ENCODE data around the gene PTH2. TPM values are rescaled to one million over a fixed set of nuclear protein-coding genes. Genes with fewer than 3 reads are reported as not detected.

PTH2 gene
- total and polyA plus RNA-seq, 2 of the 8 experiments (the other 6 are each of a cell fraction or from before 2014, with no cell fraction given) = not detected

DNA sequence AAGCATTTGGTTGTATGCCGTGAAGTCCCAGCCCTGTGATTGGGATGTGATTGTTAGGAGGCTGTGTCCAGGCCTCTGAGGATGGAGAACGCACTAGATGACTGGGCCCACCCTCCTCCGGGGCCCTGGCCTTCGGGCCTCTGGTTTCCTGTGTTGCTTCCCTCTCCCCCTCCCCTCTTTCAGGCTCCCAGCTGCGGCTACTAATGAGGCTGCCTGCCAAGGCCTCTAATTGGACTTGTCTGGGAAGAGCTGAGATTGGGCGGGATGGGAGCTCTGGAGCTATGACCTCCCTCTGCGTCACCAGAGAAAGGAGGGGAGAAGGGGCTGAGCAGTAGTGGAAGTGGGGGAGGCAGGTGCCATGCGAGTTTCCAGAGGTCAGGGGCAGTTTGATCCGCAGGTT lies 9.9 kb downstream of the PTH2 start (continued):
- TF ChIP-seq CREB1 (IDR thresholded peaks at IDR 0.05) (no peak), SRF (IDR thresholded peaks at IDR 0.05; ENCODE audit: low read depth, low read length) (no peak), CHD1 (IDR thresholded peaks at IDR 0.05; ENCODE audit: low read depth, low read length) (no peak)
- TF ChIP-seq, protein P1, sequence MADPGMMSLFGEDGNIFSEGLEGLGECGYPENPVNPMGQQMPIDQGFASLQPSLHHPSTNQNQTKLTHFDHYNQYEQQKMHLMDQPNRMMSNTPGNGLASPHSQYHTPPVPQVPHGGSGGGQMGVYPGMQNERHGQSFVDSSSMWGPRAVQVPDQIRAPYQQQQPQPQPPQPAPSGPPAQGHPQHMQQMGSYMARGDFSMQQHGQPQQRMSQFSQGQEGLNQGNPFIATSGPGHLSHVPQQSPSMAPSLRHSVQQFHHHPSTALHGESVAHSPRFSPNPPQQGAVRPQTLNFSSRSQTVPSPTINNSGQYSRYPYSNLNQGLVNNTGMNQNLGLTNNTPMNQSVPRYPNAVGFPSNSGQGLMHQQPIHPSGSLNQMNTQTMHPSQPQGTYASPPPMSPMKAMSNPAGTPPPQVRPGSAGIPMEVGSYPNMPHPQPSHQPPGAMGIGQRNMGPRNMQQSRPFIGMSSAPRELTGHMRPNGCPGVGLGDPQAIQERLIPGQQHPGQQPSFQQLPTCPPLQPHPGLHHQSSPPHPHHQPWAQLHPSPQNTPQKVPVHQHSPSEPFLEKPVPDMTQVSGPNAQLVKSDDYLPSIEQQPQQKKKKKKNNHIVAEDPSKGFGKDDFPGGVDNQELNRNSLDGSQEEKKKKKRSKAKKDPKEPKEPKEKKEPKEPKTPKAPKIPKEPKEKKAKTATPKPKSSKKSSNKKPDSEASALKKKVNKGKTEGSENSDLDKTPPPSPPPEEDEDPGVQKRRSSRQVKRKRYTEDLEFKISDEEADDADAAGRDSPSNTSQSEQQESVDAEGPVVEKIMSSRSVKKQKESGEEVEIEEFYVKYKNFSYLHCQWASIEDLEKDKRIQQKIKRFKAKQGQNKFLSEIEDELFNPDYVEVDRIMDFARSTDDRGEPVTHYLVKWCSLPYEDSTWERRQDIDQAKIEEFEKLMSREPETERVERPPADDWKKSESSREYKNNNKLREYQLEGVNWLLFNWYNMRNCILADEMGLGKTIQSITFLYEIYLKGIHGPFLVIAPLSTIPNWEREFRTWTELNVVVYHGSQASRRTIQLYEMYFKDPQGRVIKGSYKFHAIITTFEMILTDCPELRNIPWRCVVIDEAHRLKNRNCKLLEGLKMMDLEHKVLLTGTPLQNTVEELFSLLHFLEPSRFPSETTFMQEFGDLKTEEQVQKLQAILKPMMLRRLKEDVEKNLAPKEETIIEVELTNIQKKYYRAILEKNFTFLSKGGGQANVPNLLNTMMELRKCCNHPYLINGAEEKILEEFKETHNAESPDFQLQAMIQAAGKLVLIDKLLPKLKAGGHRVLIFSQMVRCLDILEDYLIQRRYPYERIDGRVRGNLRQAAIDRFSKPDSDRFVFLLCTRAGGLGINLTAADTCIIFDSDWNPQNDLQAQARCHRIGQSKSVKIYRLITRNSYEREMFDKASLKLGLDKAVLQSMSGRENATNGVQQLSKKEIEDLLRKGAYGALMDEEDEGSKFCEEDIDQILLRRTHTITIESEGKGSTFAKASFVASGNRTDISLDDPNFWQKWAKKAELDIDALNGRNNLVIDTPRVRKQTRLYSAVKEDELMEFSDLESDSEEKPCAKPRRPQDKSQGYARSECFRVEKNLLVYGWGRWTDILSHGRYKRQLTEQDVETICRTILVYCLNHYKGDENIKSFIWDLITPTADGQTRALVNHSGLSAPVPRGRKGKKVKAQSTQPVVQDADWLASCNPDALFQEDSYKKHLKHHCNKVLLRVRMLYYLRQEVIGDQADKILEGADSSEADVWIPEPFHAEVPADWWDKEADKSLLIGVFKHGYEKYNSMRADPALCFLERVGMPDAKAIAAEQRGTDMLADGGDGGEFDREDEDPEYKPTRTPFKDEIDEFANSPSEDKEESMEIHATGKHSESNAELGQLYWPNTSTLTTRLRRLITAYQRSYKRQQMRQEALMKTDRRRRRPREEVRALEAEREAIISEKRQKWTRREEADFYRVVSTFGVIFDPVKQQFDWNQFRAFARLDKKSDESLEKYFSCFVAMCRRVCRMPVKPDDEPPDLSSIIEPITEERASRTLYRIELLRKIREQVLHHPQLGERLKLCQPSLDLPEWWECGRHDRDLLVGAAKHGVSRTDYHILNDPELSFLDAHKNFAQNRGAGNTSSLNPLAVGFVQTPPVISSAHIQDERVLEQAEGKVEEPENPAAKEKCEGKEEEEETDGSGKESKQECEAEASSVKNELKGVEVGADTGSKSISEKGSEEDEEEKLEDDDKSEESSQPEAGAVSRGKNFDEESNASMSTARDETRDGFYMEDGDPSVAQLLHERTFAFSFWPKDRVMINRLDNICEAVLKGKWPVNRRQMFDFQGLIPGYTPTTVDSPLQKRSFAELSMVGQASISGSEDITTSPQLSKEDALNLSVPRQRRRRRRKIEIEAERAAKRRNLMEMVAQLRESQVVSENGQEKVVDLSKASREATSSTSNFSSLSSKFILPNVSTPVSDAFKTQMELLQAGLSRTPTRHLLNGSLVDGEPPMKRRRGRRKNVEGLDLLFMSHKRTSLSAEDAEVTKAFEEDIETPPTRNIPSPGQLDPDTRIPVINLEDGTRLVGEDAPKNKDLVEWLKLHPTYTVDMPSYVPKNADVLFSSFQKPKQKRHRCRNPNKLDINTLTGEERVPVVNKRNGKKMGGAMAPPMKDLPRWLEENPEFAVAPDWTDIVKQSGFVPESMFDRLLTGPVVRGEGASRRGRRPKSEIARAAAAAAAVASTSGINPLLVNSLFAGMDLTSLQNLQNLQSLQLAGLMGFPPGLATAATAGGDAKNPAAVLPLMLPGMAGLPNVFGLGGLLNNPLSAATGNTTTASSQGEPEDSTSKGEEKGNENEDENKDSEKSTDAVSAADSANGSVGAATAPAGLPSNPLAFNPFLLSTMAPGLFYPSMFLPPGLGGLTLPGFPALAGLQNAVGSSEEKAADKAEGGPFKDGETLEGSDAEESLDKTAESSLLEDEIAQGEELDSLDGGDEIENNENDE (IDR thresholded peaks at IDR 0.05; ENCODE audit: insufficient replicate concordance, low read length) = no peak
